GF-D8 (cell line): ENCODE measurements around the gene SLC17A6.

ENCODE experiments used
- DNase-seq: peaks from one replicate; lab custom pipeline; 2025; lab: John Stamatoyannopoulos, UW

The SLC17A6 gene

GRCh38 chr11:22337596-22338485, at the start of gene SLC17A6:
TSS of gene SLC17A6 (plus strand) at chr11:22338381. CDS start at chr11:22338534, 153 bp downstream.
- no peak for DNase-seq

GRCh38 chr11:22302368-22302767, 35.8 kb upstream of the SLC17A6 start:
- DNase-seq: no peak

- DNase-seq: no peak
Measured at GRCh38 chr11:22304337-22304961, 33.7 kb upstream of the SLC17A6 start.

DNA sequence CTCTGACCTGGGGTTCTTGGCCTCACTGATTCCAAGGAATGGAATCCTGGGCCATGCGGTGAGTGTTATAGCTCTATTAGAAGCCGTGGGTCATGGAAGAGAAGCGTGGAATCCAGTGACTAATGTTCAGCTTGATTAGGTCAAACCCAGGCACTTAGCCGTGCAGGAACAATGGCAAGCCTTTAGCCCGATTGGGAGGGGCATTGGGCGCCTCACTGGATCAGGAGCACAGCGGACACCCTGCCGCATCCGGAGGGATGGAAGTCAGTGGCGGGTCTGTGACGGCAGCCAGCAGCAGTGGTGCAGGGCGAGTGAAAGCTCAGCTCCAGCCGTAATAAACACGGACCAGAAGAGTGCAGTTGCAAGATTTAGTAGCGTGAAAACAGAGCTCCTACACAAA, 20.5 kb upstream of the SLC17A6 start:
- no peak for DNase-seq

GRCh38 chr11:22331771-22332170, 6.4 kb upstream of the SLC17A6 start:
- no peak for DNase-seq

DNA sequence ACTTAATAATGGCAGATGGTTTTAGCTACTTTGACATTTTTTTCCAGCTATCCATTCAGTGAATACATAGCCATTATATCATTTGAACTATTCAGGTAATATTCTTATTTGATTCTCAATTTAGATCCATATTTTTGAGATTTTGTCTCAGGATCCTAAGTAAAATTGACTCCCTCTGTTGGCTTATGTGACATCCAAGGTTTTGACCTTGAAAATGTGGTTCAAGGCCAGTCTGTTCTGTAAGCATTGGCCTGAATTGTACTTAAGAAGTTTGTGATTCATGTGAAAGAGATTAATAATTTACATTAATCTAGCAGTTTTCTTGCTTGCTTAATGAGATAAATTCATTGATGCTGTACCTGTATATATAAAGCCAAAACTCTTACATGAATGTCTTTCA, 1.6 kb upstream of the SLC17A6 start:
- no peak for DNase-seq

GRCh38 chr11:22339611-22340010, 1.4 kb downstream of the SLC17A6 start:
- DNase-seq: no peak

- DNase-seq: no peak
Measured at GRCh38 chr11:22340235-22340634, 2.1 kb downstream of the SLC17A6 start.

DNA sequence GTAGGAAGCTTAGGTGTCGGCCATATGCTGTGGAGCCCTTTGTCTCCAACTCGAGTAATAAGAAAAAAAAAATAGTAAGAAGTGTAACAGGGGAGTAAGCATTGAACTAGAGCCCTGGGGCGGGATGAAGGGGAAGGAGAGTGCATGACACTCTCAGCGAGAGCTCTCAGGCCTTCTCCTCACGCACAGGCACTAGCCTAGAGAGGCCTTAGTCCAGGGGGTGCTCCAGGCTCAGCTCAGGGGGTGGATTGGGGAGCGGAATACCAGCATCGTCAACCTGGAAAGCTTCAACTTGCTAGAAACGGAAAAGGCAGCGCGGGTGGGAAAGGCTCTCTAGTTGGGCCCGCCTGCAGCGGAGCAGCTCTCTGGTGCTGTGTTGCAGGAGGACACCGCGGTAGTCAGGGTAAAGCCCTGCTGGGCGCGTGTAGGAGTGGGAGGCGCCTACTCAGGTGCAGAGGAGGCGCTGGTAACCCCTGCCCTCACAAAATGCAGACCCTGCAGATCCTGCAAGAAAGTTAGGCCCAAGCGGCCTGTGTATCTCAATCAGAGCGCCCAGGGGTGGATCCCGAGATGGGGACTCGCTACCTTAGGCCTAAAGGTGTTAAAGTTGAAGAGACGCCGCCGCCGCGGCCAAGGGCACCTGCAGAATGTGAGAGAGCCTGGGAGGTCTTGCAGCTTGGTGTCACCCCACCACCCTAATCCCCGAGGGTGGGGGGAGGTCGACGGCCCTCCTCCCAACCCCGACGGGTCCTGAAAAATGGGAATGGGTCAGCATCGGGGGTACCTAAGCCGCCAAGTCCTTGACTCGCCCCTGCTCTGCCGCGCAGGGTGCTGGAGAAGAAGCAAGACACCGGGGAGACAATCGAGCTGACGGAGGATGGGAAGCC, 2.8 kb downstream of the SLC17A6 start:
- no peak for DNase-seq

- no peak for DNase-seq
Measured at GRCh38 chr11:22341588-22341931, 3.4 kb downstream of the SLC17A6 start.

DNA sequence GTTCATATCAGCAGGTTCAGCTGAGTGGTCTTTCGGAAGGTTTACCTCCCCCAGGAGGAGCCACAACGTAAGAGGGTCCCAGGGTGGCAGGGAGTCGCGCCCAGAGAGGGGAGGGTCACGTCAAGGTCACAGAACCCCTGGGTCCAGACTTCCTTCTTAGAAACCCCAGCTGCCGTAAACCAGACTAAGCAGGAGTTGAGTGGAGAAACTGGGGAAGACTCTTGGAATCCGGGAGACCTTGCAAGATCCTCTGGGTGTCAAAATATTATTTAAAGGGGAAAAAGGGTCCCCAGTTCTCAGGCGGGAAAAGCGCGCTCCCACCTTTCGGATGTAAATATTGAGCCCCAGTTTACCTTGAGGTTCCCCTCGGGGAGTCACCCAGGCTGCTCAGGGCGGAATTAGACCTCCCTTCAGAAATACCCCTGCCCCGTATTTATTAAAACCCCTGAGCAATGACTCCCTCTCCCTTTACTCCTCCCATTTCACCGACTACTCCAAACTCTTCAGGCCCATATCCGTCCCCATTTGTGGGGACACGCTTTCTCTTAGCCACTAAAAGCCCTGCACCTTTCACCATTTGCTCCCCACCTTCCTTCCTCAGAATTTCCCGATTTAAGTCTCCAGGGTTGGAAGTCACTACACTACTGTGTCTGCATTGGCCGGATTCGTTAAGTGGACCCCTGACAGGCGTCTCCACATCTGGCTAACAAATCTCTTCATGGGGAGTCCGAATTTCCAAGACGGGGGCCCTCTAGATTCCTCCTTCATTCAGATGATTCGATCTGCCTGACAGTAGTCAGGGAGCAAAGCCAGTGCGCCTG, 4.2 kb downstream of the SLC17A6 start:
- DNase-seq: no peak

GRCh38 chr11:22343032-22343324, 4.8 kb downstream of the SLC17A6 start:
- no peak for DNase-seq

GRCh38 chr11:22343371-22344032, 5.3 kb downstream of the SLC17A6 start:
- DNase-seq: no peak

GRCh38 chr11:22344081-22344480, 5.9 kb downstream of the SLC17A6 start:
- no peak for DNase-seq

DNA sequence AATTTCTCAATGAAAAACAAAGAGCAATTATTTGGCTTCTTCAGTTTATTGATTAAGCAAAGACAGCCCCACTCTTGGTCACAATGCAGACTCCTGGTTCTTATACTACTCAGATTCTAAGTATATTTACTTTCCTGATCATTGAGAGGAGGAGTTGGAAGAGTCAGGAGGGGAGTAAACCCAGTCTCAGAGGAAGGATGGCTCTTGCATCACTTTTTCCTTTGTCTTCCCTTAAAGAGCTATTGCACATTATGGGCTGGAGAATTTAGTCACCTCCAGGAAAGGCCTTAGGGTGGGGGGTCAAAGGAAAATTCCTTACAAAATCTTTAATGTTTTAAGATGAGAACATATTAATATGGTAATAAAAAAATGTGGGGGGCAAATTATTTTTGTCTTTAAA, 8.1 kb downstream of the SLC17A6 start:
- DNase-seq: no peak

DNA sequence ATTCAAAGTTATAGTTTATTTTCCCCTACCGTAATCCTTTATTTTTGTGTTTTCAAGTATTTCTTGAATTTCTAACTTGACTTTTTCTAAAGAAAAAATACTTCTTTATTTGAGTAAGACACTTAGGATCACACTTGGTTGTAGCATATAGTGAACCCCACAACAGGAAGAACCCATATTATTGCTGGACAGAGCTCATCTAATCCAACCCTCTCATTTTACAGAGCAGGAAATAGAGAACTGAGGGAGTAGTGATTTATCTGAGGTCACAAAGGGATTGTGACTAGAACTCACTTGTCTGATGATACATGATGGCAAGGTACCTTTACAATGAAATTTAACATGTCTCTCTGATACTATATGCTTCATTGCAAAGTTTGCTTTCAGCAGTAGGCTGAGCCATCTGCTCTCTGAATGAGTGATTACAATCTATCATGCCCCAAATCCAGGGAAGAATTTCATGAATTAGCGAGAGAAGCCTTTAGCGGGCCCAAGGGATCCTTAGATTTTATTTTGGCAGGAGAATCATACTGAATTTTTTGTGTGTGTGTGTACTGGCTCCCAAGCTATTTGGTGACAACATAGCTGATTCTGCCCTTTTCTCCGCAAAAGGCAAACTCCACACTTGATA, 9.8 kb downstream of the SLC17A6 start:
- no peak for DNase-seq

GRCh38 chr11:22349491-22349890, 11.3 kb downstream of the SLC17A6 start:
- DNase-seq: no peak

- no peak for DNase-seq
Measured at GRCh38 chr11:22359295-22359694, 21.1 kb downstream of the SLC17A6 start.

DNA sequence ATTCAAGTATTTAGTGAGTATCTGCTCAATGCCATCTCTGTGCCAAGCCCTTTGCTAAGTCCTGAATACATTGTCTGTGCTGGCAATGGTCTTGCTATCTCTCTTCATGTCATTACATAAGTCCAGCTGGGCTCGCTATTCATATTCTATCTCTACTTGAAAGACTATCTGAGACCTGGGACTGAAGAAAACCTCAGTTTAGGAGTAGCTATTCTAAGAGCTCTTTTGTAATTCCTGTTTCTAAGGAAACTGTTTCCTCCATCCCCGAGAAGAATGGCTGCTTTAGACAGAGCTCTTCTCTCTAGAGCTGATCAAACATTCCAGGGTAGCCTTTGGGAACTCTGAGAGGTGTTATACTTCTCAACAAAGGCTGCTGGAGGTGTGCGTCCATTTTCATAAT, 33.0 kb downstream of the SLC17A6 start:
- no peak for DNase-seq

GRCh38 chr11:22387126-22387525, 48.9 kb downstream of the SLC17A6 start:
- no peak for DNase-seq
